DND-41 (cell line): Measurements from ENCODE around the gene PARP6.

Experiments
- CTCF ChIP-seq: IDR thresholded peaks from 2 replicates; pipeline ENCODE4 v1.5.1; 2012; ENCODE audit warnings: borderline replicate concordance, low read length, moderate library complexity, mild to moderate bottlenecking; ENCODE audit not compliant: poor library complexity, severe bottlenecking; ENCODE audit errors: extremely low read depth
- EZH2 ChIP-seq: IDR thresholded peaks from 3 replicates; pipeline ENCODE4 v1.6.1; 2012; ENCODE audit warnings: borderline replicate concordance, low read depth, mild to moderate bottlenecking, moderate library complexity, low read length, inconsistent platforms; ENCODE audit not compliant: severe bottlenecking

DNA sequence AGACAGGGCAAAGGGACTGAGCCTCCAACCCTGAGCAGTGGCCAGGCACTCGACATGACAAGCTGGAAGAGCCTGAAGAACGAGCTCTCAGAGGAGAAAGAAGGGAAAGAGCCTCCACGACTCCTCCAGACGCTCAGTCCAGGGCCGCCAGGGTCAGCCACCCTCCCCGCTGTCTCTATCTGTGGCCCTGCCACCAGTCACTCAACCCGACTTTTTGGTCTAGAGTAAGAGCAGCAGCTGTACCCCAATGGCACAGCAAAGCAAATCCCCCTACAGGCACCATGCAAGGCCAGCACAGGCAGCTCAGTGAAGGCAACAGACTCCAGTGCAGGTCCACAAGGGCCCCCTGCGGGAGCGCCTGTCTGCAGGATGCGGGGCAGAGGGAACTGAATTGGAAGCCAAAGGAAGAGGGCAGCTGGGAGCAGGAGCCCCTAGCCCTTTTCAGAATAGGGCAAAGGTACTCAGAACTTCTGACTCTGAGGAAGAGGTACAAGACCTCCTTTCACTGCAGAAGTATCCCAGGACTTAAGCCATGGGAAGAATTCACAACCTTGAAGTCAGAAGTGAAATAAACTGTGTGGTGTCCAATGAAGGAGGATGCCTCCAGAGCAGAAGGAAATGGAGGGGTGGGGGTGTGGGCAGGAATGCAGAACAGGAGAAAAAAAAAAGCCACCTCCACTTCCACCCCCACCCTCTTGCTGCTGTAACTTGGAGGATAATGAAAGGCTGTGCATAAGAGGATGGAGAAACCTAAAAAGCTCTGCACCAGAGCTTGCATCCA, 66.3 kb downstream of the PARP6 start:
- no peak for TF ChIP-seq CTCF
- no peak for TF ChIP-seq EZH2
